Colonic mucosa (tissue), 4 donors: ENCODE measurements around the gene ABLIM2. TPM values are rescaled to one million over a fixed set of nuclear protein-coding genes. Genes with fewer than 3 reads are reported as not detected.
A peak's percentile ranks its signal among the peaks of the same experiment; 100 is the strongest.

Experiments used
- DNase-seq: peaks from one replicate; pipeline ENCODE4 v3.0.0-alpha.2; 2020
- H3K27ac ChIP-seq: fragments of 200-600 bp; one replicate; pipeline ENCODE4 v1.8.0; 2021
- H3K27me3 ChIP-seq: fragments of 200-600 bp; one replicate; pipeline ENCODE4 v1.8.0; 2021
- H3K36me3 ChIP-seq: fragments of 200-600 bp; one replicate; pipeline ENCODE4 v1.8.0; 2021
- H3K4me1 ChIP-seq: fragments of 200-600 bp; one replicate; pipeline ENCODE4 v1.8.0; 2021; ENCODE audit warnings: mild to moderate bottlenecking
- H3K4me3 ChIP-seq: fragments of 200-600 bp; one replicate; pipeline ENCODE4 v1.8.0; 2021
- H3K9ac ChIP-seq, 2 donors: one replicate each; pipeline ENCODE4 v1.7.0; 2013; ENCODE audit warnings: control low read depth in 2 of 2, low read depth in 2 of 2, low read length in 2 of 2
- H3K9me3 ChIP-seq: fragments of 200-600 bp; one replicate; pipeline ENCODE4 v1.8.0; 2021
- intact Hi-C: fragments of 100-400 bp; cut with DNase I; formaldehyde crosslinking; loops from one replicate; pipeline ENCODE4 v1.14.1; 2022
- total RNA-seq, 2 donors: library from RNA; stranded (reverse); fragmentation: NEBNext Ultra II Directional in 1 of 2; extraction: Animal tissue kit (Norgen Biotek cat#: 25700) in 1 of 2; gene quantifications; one replicate each; pipeline ENCODE4 v1.2.1, GENCODE V29; 2021
- TF ChIP-seq, protein P1 (sequence below): fragments of 200-600 bp; IDR thresholded peaks from one replicate; pipeline ENCODE4 v1.8.0; 2022; ENCODE audit warnings: antibody characterized with exemption, mild to moderate bottlenecking
- donor health status: healthy.
- donor health status: DM: no; HTN: no; CAD: no.
- donor health status: DM: no; HTN: no; CAD: no.

ABLIM2 gene
- total RNA-seq, 2 donors from 2014 or later, result 11.1 to 11.5 TPM

DNA sequence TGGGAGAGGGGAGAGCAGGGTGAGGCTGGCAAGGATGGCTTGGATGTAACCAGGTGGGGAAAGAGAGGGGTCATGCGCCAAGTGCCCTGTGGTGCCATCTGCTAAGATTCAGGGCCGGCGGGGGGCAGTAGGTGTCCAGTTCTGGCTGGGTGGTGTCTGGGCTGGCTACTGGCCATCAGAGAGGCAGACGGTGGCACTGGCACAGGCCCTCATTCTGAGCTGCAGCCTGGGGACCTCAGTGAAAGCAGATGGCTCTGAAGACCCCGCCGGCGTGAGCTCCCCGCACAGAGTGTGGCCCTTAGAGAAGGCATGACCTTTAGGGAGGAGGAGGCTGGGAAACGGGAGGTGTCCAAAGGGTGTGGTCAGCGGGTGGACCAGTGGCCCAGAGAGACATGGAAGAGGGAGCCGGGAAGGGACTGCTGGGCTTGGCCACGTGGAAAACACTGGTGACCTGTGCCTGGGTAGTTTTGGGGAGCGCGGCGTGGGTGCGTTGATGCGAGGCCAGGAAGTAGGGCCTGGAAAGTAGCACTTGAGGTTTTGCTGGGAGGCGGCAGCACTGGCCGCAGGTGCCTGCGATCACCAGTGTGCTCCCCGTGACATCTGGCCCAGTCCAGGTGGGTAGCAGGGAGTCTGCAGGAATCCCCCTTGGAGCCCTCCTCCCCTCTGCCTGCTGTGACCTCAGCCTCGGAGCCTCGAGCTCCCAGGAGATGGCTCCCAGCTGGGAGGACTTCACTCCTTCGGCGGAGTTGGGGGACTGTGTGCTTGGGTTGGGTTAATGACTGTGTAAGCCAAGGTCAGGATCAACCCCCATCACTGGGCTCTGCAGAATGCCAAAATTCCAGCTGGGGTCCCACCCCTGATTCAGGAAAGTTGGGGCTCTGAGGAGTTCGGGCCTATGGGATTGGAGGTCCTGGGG is 31.2 kb upstream of the ABLIM2 start:
- no peak overlapping the region for H3K9ac ChIP-seq
- no peak overlapping the region for H3K4me3 ChIP-seq
- TF ChIP-seq, protein P1, sequence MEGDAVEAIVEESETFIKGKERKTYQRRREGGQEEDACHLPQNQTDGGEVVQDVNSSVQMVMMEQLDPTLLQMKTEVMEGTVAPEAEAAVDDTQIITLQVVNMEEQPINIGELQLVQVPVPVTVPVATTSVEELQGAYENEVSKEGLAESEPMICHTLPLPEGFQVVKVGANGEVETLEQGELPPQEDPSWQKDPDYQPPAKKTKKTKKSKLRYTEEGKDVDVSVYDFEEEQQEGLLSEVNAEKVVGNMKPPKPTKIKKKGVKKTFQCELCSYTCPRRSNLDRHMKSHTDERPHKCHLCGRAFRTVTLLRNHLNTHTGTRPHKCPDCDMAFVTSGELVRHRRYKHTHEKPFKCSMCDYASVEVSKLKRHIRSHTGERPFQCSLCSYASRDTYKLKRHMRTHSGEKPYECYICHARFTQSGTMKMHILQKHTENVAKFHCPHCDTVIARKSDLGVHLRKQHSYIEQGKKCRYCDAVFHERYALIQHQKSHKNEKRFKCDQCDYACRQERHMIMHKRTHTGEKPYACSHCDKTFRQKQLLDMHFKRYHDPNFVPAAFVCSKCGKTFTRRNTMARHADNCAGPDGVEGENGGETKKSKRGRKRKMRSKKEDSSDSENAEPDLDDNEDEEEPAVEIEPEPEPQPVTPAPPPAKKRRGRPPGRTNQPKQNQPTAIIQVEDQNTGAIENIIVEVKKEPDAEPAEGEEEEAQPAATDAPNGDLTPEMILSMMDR, result no peak
- no peaks in the 10 kb centered on the region for H3K9me3 ChIP-seq
- intact Hi-C loops, result no loop called here
- H3K36me3 ChIP-seq, result no peaks in the 10 kb centered on the region
- no peak for DNase-seq
- no peaks in the 10 kb centered on the region for H3K4me1 ChIP-seq
- no peaks in the 10 kb centered on the region for H3K27me3 ChIP-seq
- peak overlapping the region; percentile 36 for H3K27ac ChIP-seq

DNA sequence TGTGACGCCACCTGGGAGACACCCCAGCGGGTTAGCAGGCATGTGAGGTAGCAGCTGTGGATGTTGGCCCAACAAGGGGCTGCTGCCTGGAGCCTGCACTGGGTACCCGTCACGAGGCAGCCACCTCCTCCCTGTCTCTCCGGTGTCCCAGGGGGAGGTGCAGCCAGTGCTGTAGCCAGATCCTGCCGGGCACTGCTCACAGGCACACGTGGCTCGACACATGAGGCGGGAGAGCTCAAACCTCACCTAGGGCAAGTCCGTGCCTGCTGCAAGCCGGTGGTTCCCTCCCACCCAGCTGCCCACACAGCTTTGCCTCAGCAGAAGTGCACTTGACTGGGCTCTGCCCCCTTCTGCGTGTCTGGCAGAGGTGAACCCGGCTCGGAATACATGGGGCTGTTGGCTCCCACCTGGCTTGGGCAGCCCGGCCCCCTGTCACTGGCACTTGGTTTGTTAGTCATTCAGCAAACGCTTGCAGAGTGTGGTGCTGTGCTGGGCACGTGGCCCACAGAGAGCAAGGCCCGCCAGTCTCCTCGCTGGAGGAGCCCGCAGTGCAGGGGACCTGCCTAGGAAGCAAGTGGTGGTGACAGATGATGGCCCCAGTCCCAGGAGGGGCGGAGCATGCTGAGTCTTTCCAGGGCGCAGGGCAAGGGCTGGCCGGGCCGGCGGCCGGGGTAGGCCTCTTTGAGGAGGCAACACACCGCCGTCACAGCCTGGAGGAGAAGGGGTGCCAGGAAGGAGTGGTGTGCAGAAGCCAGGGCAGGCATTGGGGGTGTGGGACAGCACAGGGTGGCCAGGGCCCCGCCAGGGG is 30.3 kb upstream of the ABLIM2 start:
- no peaks in the 10 kb centered on the region for H3K36me3 ChIP-seq
- TF ChIP-seq, protein P1, result no peak
- no peak overlapping the region for H3K9ac ChIP-seq
- no peaks in the 10 kb centered on the region for H3K9me3 ChIP-seq
- H3K4me3 ChIP-seq, result no peak overlapping the region
- no peaks in the 10 kb centered on the region for H3K27me3 ChIP-seq
- intact Hi-C loops, result no loop called here
- no peaks in the 10 kb centered on the region for H3K4me1 ChIP-seq
- H3K27ac ChIP-seq, result no peak overlapping the region
- no peak for DNase-seq

DNA sequence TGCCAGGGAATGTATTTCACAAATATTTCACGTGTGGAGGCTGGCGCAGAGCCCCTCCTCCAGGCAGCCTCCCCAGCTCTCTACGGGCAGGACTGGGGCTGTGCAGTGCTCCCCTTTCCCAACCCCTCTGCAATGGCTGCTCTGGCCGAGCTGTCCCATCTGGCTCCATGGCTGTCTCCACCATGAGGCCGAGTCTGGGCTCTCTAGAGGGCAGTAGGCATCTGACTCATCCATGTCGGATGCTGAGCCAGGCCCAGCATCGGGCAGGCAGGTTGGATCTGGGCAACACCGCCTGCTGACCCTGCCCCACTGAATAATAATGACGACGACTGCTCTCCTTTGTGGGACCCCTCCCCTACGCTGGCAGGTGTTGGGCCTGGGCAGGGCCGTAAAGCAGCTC is 29.5 kb upstream of the ABLIM2 start:
- intact Hi-C loops, result no loop called here
- Histone ChIP-seq H3K27me3 (no peaks in the 10 kb centered on the region), H3K27ac (no peak overlapping the region), H3K9me3 (no peaks in the 10 kb centered on the region), H3K36me3 (no peaks in the 10 kb centered on the region), H3K4me3 (no peak overlapping the region), H3K9ac (no peak overlapping the region), H3K4me1 (peaks cover under 1% of the 10 kb centered on the region)
- DNase-seq, result no peak
- TF ChIP-seq, protein P1, result no peak

DNA sequence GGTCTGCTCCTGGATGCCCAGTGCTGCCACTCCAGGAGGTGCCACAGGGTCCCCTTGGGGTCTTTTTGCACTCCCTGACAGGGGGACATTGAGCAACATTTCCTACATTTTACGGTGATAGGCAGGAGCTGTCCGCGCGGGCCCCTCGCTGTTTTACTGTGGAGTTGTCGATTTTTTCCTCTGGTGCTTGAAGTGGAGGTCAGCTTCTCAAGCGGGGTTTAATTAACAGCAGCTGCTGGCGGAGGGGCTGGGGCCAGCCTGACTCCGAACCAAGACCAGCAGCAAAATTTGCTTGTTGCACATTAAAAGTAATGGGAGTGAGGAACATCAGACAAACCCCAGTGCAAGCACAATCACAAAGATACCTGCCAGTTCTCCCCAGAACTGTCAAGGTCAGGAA is 27.3 kb upstream of the ABLIM2 start:
- intact Hi-C loops, result no loop called here
- no peaks in the 10 kb centered on the region for H3K36me3 ChIP-seq
- no peak for DNase-seq
- no peak overlapping the region for H3K9ac ChIP-seq
- H3K4me1 ChIP-seq, result peaks cover 13% of the 10 kb centered on the region
- no peak overlapping the region for H3K4me3 ChIP-seq
- H3K9me3 ChIP-seq, result no peaks in the 10 kb centered on the region
- TF ChIP-seq, protein P1, result no peak
- no peaks in the 10 kb centered on the region for H3K27me3 ChIP-seq
- H3K27ac ChIP-seq, result no peak overlapping the region

DNA sequence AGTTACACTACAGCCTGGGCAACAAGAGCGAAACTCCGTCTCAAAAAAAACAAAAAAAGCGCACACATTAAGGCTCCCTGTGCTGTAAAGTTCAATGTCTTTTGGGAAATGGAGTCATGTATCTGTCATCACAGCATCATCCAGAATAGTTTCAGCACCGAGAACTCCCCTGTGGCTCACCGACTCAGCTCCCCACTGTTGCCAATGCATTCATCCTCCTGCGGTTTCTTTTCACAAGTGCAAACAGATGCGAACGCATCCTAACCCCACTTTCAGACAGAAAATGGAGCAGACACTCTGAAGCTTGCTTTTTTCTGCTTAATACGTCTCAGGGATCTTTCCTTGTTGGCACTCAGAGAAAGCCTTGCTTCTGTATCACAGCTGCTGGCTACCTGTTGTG is 26.7 kb upstream of the ABLIM2 start:
- H3K4me1 ChIP-seq, result peaks cover 13% of the 10 kb centered on the region
- H3K27me3 ChIP-seq, result no peaks in the 10 kb centered on the region
- H3K36me3 ChIP-seq, result no peaks in the 10 kb centered on the region
- H3K27ac ChIP-seq, result no peak overlapping the region
- intact Hi-C loops, result no loop called here
- TF ChIP-seq, protein P1, result no peak
- DNase-seq, result no peak
- no peaks in the 10 kb centered on the region for H3K9me3 ChIP-seq
- H3K9ac ChIP-seq, result no peak overlapping the region
- H3K4me3 ChIP-seq, result no peak overlapping the region
